ENCODE results near the gene MYH14.

Gene MYH14

DNA sequence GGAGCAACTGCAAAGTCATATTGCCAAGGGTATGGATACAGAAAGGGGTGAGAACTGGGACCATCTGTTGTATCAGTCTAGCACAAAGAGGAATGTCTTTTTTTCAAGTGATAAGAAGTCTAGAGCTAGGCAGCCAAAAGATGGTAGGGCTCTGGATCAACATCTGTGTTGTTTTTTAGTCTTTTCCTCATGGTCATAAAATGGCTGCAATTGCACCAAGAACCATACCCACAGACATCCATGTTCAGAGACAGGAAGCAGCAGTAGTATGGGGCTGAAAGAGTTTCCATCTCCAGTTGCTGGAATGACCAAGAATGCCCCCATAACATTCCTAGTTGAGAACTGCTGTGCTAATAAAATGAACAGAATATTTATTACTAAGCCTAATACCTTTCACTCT, 100.1 kb downstream of the MYH14 start:
- no peaks in the 10 kb centered on the region for H3K4me1 ChIP-seq (ENCODE audit: insufficient read depth, low read length)
- H3K36me3 ChIP-seq (ENCODE audit: insufficient read depth, low read length), result no peaks in the 10 kb centered on the region
- H3K9me3 ChIP-seq (ENCODE audit: low read length), result no peaks in the 10 kb centered on the region
- no peak overlapping the region for H3K4me3 ChIP-seq (ENCODE audit: low read length)
- H2AFZ ChIP-seq (ENCODE audit: low read depth, low read length), result no peak overlapping the region
- peaks cover 30% of the 10 kb centered on the region for H3K27me3 ChIP-seq (ENCODE audit: insufficient read depth, low read length)

- peaks cover 50% of the 10 kb centered on the region for H3K27me3 ChIP-seq (ENCODE audit: insufficient read depth, low read length)
- H3K4me1 ChIP-seq (ENCODE audit: insufficient read depth, low read length), result no peaks in the 10 kb centered on the region
These were observed 105.6 kb downstream of the MYH14 start for GRCh38 chr19:50308991-50309390.

DNA sequence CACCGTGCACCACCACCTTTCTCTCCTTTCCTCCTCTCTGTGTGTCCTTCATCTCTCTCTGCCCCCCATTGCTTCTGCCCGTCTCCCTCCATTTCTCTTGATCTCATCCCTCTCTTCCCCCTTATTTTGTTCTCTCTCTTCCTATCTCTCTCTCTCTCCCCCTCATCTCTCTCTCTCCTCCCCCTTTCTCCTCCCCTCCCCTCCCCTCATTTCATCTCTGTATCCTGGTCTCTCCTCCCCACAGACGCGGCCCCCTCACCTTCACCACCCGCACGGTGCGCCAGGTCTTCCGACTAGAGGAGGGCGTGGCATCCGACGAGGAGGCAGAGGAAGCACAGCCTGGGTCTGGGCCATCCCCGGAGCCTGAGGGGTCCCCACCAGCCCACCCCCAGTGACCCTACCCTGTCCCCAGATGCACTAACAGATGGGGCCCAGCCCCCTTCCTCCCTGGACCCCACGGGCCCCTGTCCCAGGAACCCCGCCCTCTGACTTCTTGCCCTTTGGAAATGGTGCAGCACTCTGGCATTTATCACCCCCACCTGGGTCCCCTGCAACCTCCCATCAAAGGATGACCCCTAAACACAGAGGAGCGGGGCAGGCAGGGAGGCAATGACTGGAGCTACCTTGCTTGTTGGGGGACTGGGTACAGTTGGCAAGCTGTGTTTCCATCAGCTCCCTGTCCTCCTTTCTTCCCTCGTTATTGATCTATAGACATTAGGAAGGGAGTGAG, 106.1 kb downstream of the MYH14 start:
- no peaks in the 10 kb centered on the region for H3K36me3 ChIP-seq (ENCODE audit: insufficient read depth, low read length)
- peaks cover 54% of the 10 kb centered on the region for H3K27me3 ChIP-seq (ENCODE audit: insufficient read depth, low read length)
- no peaks in the 10 kb centered on the region for H3K4me1 ChIP-seq (ENCODE audit: insufficient read depth, low read length)
- H3K9me3 ChIP-seq (ENCODE audit: low read length), result no peaks in the 10 kb centered on the region
- no peak overlapping the region for H3K4me3 ChIP-seq (ENCODE audit: low read length)
- H2AFZ ChIP-seq (ENCODE audit: low read depth, low read length), result no peak overlapping the region

More at GRCh38 chr19:50308991-50309390, 105.6 kb downstream of the MYH14 start:
- Histone ChIP-seq H2AFZ (ENCODE audit: low read depth, low read length) (no peak overlapping the region), H3K9me3 (ENCODE audit: low read length) (no peaks in the 10 kb centered on the region), H3K36me3 (ENCODE audit: insufficient read depth, low read length) (no peaks in the 10 kb centered on the region), H3K4me3 (ENCODE audit: low read length) (no peak overlapping the region)

GRCh38 chr19:50310759-50311465, 107.5 kb downstream of the MYH14 start:
- Histone ChIP-seq H3K27me3 (ENCODE audit: insufficient read depth, low read length) (peaks cover 52% of the 10 kb centered on the region), H3K36me3 (ENCODE audit: insufficient read depth, low read length) (no peaks in the 10 kb centered on the region), H3K9me3 (ENCODE audit: low read length) (no peaks in the 10 kb centered on the region), H3K4me1 (ENCODE audit: insufficient read depth, low read length) (peaks cover 3% of the 10 kb centered on the region), H3K4me3 (ENCODE audit: low read length) (no peak overlapping the region), H2AFZ (ENCODE audit: low read depth, low read length) (no peak overlapping the region)

GRCh38 chr19:50311723-50312635, 108.6 kb downstream of the MYH14 start:
- no peaks in the 10 kb centered on the region for H3K9me3 ChIP-seq (ENCODE audit: low read length)
- no peak overlapping the region for H3K4me3 ChIP-seq (ENCODE audit: low read length)

DNA sequence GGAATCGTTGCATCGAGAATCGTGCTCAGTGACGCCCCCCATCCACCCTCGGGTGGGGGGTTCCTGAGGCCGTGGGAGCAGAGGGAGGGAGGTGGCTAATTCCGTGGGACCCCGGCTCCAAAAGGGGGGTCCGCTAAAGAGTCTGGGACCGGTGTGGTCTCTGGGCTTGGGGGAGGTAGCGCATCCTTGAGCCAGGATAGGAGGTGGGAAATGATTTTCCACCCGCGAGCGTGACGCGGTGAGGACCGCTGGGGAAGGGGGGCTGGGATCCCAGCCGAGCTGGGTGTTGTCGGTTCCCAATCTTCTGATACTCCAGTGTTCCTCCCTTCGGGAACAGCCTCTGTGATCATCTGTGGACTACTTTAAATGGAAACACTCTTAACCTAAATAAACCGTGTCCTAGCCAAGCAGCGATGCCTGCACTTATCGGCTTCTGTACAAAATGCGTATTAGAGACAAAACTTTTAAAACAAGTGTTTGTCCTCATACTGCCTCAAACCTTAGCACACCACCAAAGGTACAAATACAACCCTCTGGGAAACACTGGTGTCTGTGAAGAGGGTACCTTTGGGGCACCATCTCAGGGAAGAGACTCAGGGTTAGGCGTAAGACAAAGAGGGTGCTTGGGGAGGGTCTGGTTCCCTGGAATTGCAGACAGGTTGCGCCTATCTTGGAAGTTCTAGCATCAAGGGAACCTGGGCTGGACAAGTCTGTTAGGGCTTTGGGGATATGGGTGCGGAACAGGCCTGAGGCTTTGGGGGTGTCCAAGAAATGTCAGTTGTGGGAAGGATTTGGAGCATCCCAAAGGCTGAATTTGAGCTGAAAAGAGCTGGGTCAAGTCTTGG, 109.8 kb downstream of the MYH14 start:
- H3K4me1 ChIP-seq (ENCODE audit: insufficient read depth, low read length), result peaks cover 3% of the 10 kb centered on the region
- no peaks in the 10 kb centered on the region for H3K36me3 ChIP-seq (ENCODE audit: insufficient read depth, low read length)
- H3K4me3 ChIP-seq (ENCODE audit: low read length), result no peak overlapping the region
- H3K27me3 ChIP-seq (ENCODE audit: insufficient read depth, low read length), result peaks cover 40% of the 10 kb centered on the region
- H2AFZ ChIP-seq (ENCODE audit: low read depth, low read length), result no peak overlapping the region
- no peaks in the 10 kb centered on the region for H3K9me3 ChIP-seq (ENCODE audit: low read length)

More at GRCh38 chr19:50311723-50312635, 108.6 kb downstream of the MYH14 start:
- H3K4me1 ChIP-seq (ENCODE audit: insufficient read depth, low read length), result peaks cover 3% of the 10 kb centered on the region
- peaks cover 42% of the 10 kb centered on the region for H3K27me3 ChIP-seq (ENCODE audit: insufficient read depth, low read length)
- no peaks in the 10 kb centered on the region for H3K36me3 ChIP-seq (ENCODE audit: insufficient read depth, low read length)
- H2AFZ ChIP-seq (ENCODE audit: low read depth, low read length), result no peak overlapping the region

DNA sequence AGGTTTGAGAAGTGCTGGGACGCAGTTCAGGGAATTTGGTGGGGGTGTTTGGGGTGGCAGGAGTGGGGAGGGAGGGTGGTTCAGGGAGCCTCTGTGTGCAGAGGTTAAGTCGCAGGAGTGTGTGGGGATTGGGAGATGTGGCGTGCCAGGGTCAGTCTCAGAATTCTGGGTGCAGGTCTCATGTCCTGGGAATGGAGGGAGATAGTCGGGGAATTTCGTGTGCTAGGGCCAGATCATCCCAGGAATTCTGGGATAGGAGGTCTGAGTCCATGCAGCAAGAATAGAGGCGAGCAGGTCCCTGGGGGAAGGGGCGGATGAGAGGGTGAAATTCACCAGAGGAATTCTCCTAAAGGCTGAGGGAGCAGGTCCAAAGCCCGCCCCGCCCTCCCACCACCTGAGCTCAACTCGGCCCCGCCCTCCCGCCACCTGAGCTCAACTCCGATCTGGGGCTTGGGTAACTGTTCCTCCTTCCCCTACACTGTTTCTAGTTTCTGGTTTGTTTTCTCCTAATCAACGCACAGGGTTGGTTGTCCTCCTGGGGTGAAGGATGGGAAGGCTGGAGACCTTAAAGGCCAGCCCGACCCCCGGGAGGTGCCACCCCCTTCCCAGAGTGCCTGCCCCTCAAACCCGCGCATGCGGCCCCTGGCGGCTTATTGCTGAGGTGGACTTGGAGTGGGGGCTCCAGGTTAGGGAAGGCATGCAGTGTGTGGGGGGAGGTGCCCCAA, 110.6 kb downstream of the MYH14 start:
- no peak overlapping the region for H2AFZ ChIP-seq (ENCODE audit: low read depth, low read length)
- no peaks in the 10 kb centered on the region for H3K9me3 ChIP-seq (ENCODE audit: low read length)
- peaks cover 32% of the 10 kb centered on the region for H3K27me3 ChIP-seq (ENCODE audit: insufficient read depth, low read length)
- H3K4me3 ChIP-seq (ENCODE audit: low read length), result no peak overlapping the region
- H3K4me1 ChIP-seq (ENCODE audit: insufficient read depth, low read length), result peaks cover 3% of the 10 kb centered on the region
- H3K36me3 ChIP-seq (ENCODE audit: insufficient read depth, low read length), result no peaks in the 10 kb centered on the region

DNA sequence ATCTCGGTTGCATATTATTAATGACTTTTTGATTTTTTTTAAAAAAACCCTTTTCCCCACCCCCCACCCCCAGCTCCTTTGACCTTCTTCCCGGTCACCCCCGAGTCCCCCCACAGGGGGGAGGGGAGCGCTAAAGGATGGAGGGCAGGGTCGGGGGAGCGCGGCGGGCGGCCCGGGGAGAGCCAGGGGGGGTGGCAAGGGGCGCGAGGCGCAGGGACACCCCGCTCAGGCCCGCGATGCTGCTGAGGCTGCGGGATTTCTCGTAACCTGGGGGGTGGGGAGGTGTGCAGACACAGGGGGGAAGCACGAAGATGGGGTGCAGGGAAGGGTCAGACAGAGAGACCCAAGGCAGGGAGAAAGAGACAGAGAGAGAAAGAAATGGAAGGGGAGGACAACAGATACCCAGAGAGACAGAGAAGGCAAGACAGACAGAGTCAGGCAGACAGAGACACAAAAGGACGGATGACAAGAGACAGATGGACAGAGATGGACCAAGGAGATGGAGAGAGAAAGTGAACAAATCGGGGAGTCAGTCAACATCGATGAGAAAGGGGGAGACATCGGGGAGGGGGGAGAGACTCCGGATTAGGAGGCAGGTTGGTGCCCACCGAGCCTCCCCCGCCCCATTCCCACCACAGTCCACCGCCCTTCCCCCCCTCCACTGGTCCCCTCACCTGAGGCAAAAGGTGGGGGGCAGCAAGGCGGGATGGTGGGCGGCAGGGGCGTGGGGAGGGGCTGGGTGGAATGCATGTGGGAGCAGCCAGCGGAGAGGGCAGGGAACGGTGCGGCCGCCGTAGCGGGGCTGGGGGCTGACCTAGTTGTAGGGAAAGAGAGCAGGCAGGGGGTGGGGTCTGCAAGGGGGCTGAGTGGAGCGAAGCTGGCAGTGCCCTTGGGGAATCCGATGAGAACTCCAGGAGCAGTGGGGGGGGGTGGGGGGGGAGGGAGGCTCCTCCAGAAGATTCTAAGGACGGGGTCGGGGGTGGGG, 111.6 kb downstream of the MYH14 start:
- Histone ChIP-seq H3K4me3 (ENCODE audit: low read length) (peak overlapping the region; percentile 7), H3K27me3 (ENCODE audit: insufficient read depth, low read length) (peaks cover 26% of the 10 kb centered on the region), H3K4me1 (ENCODE audit: insufficient read depth, low read length) (peaks cover 3% of the 10 kb centered on the region), H2AFZ (ENCODE audit: low read depth, low read length) (no peak overlapping the region), H3K36me3 (ENCODE audit: insufficient read depth, low read length) (no peaks in the 10 kb centered on the region), H3K9me3 (ENCODE audit: low read length) (no peaks in the 10 kb centered on the region)

- Histone ChIP-seq H3K36me3 (ENCODE audit: insufficient read depth, low read length) (no peaks in the 10 kb centered on the region), H3K4me3 (ENCODE audit: low read length) (peak overlapping the region; percentile 47), H3K27me3 (ENCODE audit: insufficient read depth, low read length) (peaks cover 21% of the 10 kb centered on the region)
These were observed 112.5 kb downstream of the MYH14 start for GRCh38 chr19:50315773-50316448.

DNA sequence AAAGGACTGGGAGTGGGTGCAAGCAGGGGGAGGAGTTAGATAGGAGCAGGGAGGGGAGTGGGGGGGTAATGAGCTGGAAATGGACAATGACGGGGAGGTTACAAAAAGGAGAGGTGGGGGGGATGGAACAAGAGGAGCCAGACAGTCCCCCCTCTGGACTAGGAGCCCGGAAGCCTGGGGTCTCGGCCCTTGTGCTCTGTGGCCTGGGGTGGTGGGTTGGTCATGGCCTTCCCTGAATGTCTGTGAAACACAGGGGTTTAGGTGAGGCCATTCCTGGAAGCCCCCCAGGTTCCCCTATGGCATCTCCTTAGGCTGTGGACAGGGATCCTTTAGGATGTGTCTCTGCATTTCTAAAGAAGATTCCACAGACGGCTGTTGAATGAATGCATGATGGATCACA, 113.7 kb downstream of the MYH14 start:
- no peak overlapping the region for H3K4me3 ChIP-seq (ENCODE audit: low read length)
- H3K27me3 ChIP-seq (ENCODE audit: insufficient read depth, low read length), result peaks cover 21% of the 10 kb centered on the region
- H2AFZ ChIP-seq (ENCODE audit: low read depth, low read length), result no peak overlapping the region
- H3K9me3 ChIP-seq (ENCODE audit: low read length), result no peaks in the 10 kb centered on the region
- no peaks in the 10 kb centered on the region for H3K36me3 ChIP-seq (ENCODE audit: insufficient read depth, low read length)
- peaks cover 3% of the 10 kb centered on the region for H3K4me1 ChIP-seq (ENCODE audit: insufficient read depth, low read length)

More at GRCh38 chr19:50315773-50316448, 112.5 kb downstream of the MYH14 start:
- Histone ChIP-seq H3K4me1 (ENCODE audit: insufficient read depth, low read length) (peaks cover 3% of the 10 kb centered on the region), H2AFZ (ENCODE audit: low read depth, low read length) (no peak overlapping the region), H3K9me3 (ENCODE audit: low read length) (no peaks in the 10 kb centered on the region)

DNA sequence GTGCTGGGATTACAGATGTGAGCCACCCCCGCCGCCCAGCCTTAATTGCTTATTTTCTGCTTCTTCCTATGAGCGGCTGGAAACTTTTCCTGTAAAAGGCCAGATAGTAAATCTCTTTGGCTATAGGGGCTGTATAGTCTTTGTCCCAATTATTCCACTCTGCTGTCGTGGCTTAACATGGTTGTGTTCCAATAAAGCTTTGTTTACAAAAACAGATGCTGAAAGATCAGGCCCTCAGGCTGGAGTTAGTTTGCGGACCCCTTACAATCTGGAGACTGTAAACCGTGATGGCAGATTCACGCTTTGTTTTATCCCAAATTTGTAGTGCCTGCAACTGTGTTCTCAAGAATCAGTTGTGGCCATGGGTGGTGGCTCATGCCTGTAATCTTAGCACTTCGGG, 115.0 kb downstream of the MYH14 start:
- H2AFZ ChIP-seq (ENCODE audit: low read depth, low read length), result no peak overlapping the region
- no peak overlapping the region for H3K4me3 ChIP-seq (ENCODE audit: low read length)
- peaks cover 3% of the 10 kb centered on the region for H3K4me1 ChIP-seq (ENCODE audit: insufficient read depth, low read length)
- no peaks in the 10 kb centered on the region for H3K36me3 ChIP-seq (ENCODE audit: insufficient read depth, low read length)
- peaks cover 18% of the 10 kb centered on the region for H3K27me3 ChIP-seq (ENCODE audit: insufficient read depth, low read length)
- no peaks in the 10 kb centered on the region for H3K9me3 ChIP-seq (ENCODE audit: low read length)
